ENCODE data around the gene SMC3. TPM values are rescaled to one million over a fixed set of nuclear protein-coding genes. Genes with fewer than 3 reads are reported as not detected.

Gene SMC3
- polyA plus RNA-seq, 1 of the 3 experiments (the other 2 are of a cell fraction), result 10.1 TPM

- no peak overlapping the region for H3K9ac ChIP-seq
- no peaks in the 10 kb centered on the region for H3K9me3 ChIP-seq
- peaks cover 0 to 44% of the 10 kb centered on the region in 2 experiments; a peak in 3 of 4 replicates for H3K4me1 ChIP-seq (ENCODE audit: control insufficient read depth in 1 of 2, insufficient read depth in 2 of 2, low read depth in 1 of 2, low read length in 1 of 2)
- H2AFZ ChIP-seq (ENCODE audit: low read depth), result no peak overlapping the region
- no peak overlapping the region for H3K4me3 ChIP-seq (ENCODE audit: low read depth in 2 of 2, low read length in 1 of 2)
- H3K27me3 ChIP-seq (ENCODE audit: insufficient read depth), result no peaks in the 10 kb centered on the region
- no peaks in the 10 kb centered on the region for H3K9me2 ChIP-seq
- H3F3A ChIP-seq (replicated peaks; ENCODE audit: insufficient read depth), result peaks cover 36% of the 10 kb centered on the region
- ChIA-PET CTCF (interaction anchor here (1.6 to 3.8 kb wide), 2 partner anchors 14 to 179 kb away, joined by 5 to 19 read pairs; no protein-coding TSS in a partner anchor), POLR2A (no interaction called here)
- no peaks in the 10 kb centered on the region for H4K20me1 ChIP-seq (ENCODE audit: insufficient read depth)
- no peak overlapping the region for H3K27ac ChIP-seq (ENCODE audit: low read depth in 2 of 2, low read length in 1 of 2)
- H3K4me2 ChIP-seq, result no peak overlapping the region
- H3K36me3 ChIP-seq (replicated peaks in 1 of 2; ENCODE audit: control insufficient read depth in 1 of 2, insufficient read depth in 2 of 2, low read length in 1 of 2), result no peaks in the 10 kb centered on the region
- TF ChIP-seq USF1 (IDR thresholded peaks at IDR 0.05; ENCODE audit: borderline replicate concordance, low read depth), result no peak
- H3K79me2 ChIP-seq (ENCODE audit: insufficient read depth), result no peaks in the 10 kb centered on the region; the same call in 1 of the 2 replicates
- 68% methylated on average over 3 of the region's 3 CpGs for WGBS (ENCODE audit: low lambda C conversion rate)
- DNase-seq, result no peak
Observed at GRCh38 chr10:110533149-110533548, 34.3 kb upstream of the SMC3 start.

- Histone ChIP-seq H2AFZ (ENCODE audit: low read depth) (no peak overlapping the region), H3K4me1 (ENCODE audit: control insufficient read depth in 1 of 2, insufficient read depth in 2 of 2, low read depth in 1 of 2, low read length in 1 of 2) (peaks cover 0 to 31% of the 10 kb centered on the region in 2 experiments; a peak in 2 of 4 replicates), H3K27ac (ENCODE audit: low read depth in 2 of 2, low read length in 1 of 2) (no peak overlapping the region), H4K20me1 (ENCODE audit: insufficient read depth) (no peaks in the 10 kb centered on the region), H3K79me2 (ENCODE audit: insufficient read depth) (no peaks in the 10 kb centered on the region; the same call in 1 of the 2 replicates), H3K36me3 (replicated peaks in 1 of 2; ENCODE audit: control insufficient read depth in 1 of 2, insufficient read depth in 2 of 2, low read length in 1 of 2) (no peaks in the 10 kb centered on the region), H3K4me2 (no peak overlapping the region), H3K9me2 (no peaks in the 10 kb centered on the region), H3K9ac (no peak overlapping the region), H3F3A (replicated peaks; ENCODE audit: insufficient read depth) (peaks cover 25% of the 10 kb centered on the region), H3K9me3 (no peaks in the 10 kb centered on the region), H3K4me3 (ENCODE audit: low read depth in 2 of 2, low read length in 1 of 2) (no peak overlapping the region), H3K27me3 (ENCODE audit: insufficient read depth) (no peaks in the 10 kb centered on the region)
- TF ChIP-seq TEAD4 (IDR thresholded peaks at IDR 0.05; ENCODE audit: borderline replicate concordance, insufficient read depth), result no peak
- no peak for TF ChIP-seq USF1 (IDR thresholded peaks at IDR 0.05; ENCODE audit: borderline replicate concordance, low read depth)
- TF ChIP-seq RXRA (IDR thresholded peaks at IDR 0.05; ENCODE audit: borderline replicate concordance, low read depth), result no peak
- TF ChIP-seq EP300 (IDR thresholded peaks at IDR 0.05; ENCODE audit: borderline replicate concordance in 1 of 2, low read depth in 1 of 2, low read length in 1 of 2), result no peak
- no peak for TF ChIP-seq EZH2phosphoT487 (IDR thresholded peaks at IDR 0.05; ENCODE audit: borderline replicate concordance, low read depth)
- TF ChIP-seq FOXM1 (IDR thresholded peaks at IDR 0.05; ENCODE audit: low read depth), result no peak
- no peak for TF ChIP-seq MXI1 (IDR thresholded peaks at IDR 0.05; ENCODE audit: low read depth, low read length)
- TF ChIP-seq MEF2A (IDR thresholded peaks at IDR 0.05; ENCODE audit: borderline replicate concordance, low read depth), result no peak
- no peak for TF ChIP-seq TCF12 (IDR thresholded peaks at IDR 0.05)
- TF ChIP-seq POLR2AphosphoS5 (IDR thresholded peaks at IDR 0.05; ENCODE audit: low read depth, low read length), result no peak
- TF ChIP-seq USF2 (IDR thresholded peaks at IDR 0.05; ENCODE audit: borderline replicate concordance, low read depth, low read length), result no peak
- TF ChIP-seq ZBTB33 (IDR thresholded peaks at IDR 0.05; ENCODE audit: borderline replicate concordance, low read depth), result no peak
- no peak for TF ChIP-seq CTCF (IDR thresholded peaks at IDR 0.05)
- no peak for TF ChIP-seq CHD2 (IDR thresholded peaks at IDR 0.05; ENCODE audit: low read length, partially characterized antibody)
- ChIA-PET POLR2A (interaction anchor here (0.6 kb wide), 1 partner anchor 988 kb away, joined by 3 read pairs; no protein-coding TSS in a partner anchor), CTCF (interaction anchor here (1.0 to 3.8 kb wide), 3 partner anchors 13 to 180 kb away, joined by 3 to 19 read pairs (median 6); no protein-coding TSS in a partner anchor)
- no peak for DNase-seq
- WGBS (ENCODE audit: low lambda C conversion rate), result 85% methylated on average over 2 of the region's 2 CpGs
Observed at GRCh38 chr10:110534571-110534970, 32.9 kb upstream of the SMC3 start.

Measured in SK-N-SH (cell line).